ENCODE results near the gene CPE. TPM values are rescaled to one million over a fixed set of nuclear protein-coding genes. Genes with fewer than 3 reads are reported as not detected.
"Not testable (repeated sequence)": the region's sequence is repeated elsewhere in the genome, so short reads cannot be mapped to it uniquely, and the experiment has no call there.

CPE gene
- total RNA-seq, 1 donor from 2014 or later, result 43.6 TPM

- Histone ChIP-seq H3K4me2 (no peak overlapping the region), H3K4me3 (no peak overlapping the region), H3K79me2 (ENCODE audit: low read depth) (no peaks in the 10 kb centered on the region), H3K9me3 (ENCODE audit: low read depth) (peaks cover 6% of the 10 kb centered on the region), H3K9ac (no peak overlapping the region), H3K36me3 (no peaks in the 10 kb centered on the region), H2AFZ (replicated peaks) (no peak overlapping the region), H3K27me3 (no peaks in the 10 kb centered on the region), H3F3A (ENCODE audit: low read depth) (no peaks in the 10 kb centered on the region), H3K4me1 (no peaks in the 10 kb centered on the region), H4K20me1 (ENCODE audit: low read depth) (no peaks in the 10 kb centered on the region), H3K27ac (no peak overlapping the region)
- H3K36me3 Mint-ChIP-seq, result peaks cover 45% of the 10 kb centered on the region
- peaks cover 24% of the 10 kb centered on the region for H3K9me3 Mint-ChIP-seq
- H3K4me1 Mint-ChIP-seq, result no peaks in the 10 kb centered on the region
- DNase-seq (ENCODE audit: low spot score), result no peak
- TF ChIP-seq EZH2 (IDR thresholded peaks at IDR 0.05) (no peak), CTCF (IDR thresholded peaks at IDR 0.05) (no peak), EZH2phosphoT487 (IDR thresholded peaks at IDR 0.05) (no peak)
- no peaks in the 10 kb centered on the region for H3K27me3 Mint-ChIP-seq (ENCODE audit: insufficient read depth, low read depth)
- no peak overlapping the region for H3K4me3 Mint-ChIP-seq
- no peak overlapping the region for H3K27ac Mint-ChIP-seq
These were observed 99.5 kb downstream of the CPE start for GRCh38 chr4:165478260-165478659.

- H3K9me3 ChIP-seq (ENCODE audit: low read depth), result no peaks in the 10 kb centered on the region
- H3K4me3 ChIP-seq, result no peak overlapping the region
- Mint-ChIP-seq H3K4me1 (no peaks in the 10 kb centered on the region), H3K27me3 (ENCODE audit: insufficient read depth, low read depth) (no peaks in the 10 kb centered on the region), H3K4me3 (no peak overlapping the region), H3K36me3 (peaks cover 33% of the 10 kb centered on the region), H3K27ac (no peak overlapping the region), H3K9me3 (no peaks in the 10 kb centered on the region)
- H2AFZ ChIP-seq (replicated peaks), result no peak overlapping the region
- no peaks in the 10 kb centered on the region for H3K27me3 ChIP-seq
- no peaks in the 10 kb centered on the region for H4K20me1 ChIP-seq (ENCODE audit: low read depth)
- H3K9ac ChIP-seq, result no peak overlapping the region
- no peaks in the 10 kb centered on the region for H3K36me3 ChIP-seq
- TF ChIP-seq EZH2phosphoT487 (IDR thresholded peaks at IDR 0.05), result no peak
- no peak for TF ChIP-seq CTCF (IDR thresholded peaks at IDR 0.05)
- no peak overlapping the region for H3K27ac ChIP-seq
- no peaks in the 10 kb centered on the region for H3K79me2 ChIP-seq (ENCODE audit: low read depth)
- H3K4me1 ChIP-seq, result no peaks in the 10 kb centered on the region
- no peak overlapping the region for H3K4me2 ChIP-seq
- no peaks in the 10 kb centered on the region for H3F3A ChIP-seq (ENCODE audit: low read depth)
- DNase-seq (ENCODE audit: low spot score), result no peak
These were observed 102.4 kb downstream of the CPE start for GRCh38 chr4:165481053-165481835.

GRCh38 chr4:165489786-165490185, 111.0 kb downstream of the CPE start:
- H3K4me1 Mint-ChIP-seq, result peaks cover 4% of the 10 kb centered on the region
- Histone ChIP-seq H4K20me1 (ENCODE audit: low read depth) (no peaks in the 10 kb centered on the region), H3K79me2 (ENCODE audit: low read depth) (no peaks in the 10 kb centered on the region), H3K9ac (no peak overlapping the region), H3K4me3 (no peak overlapping the region), H3K9me3 (ENCODE audit: low read depth) (no peaks in the 10 kb centered on the region), H3K36me3 (no peaks in the 10 kb centered on the region), H3K27me3 (peaks cover 7% of the 10 kb centered on the region), H3F3A (ENCODE audit: low read depth) (peaks cover 11% of the 10 kb centered on the region), H3K4me1 (peaks cover 17% of the 10 kb centered on the region), H3K27ac (no peak overlapping the region), H3K4me2 (no peak overlapping the region), H2AFZ (replicated peaks) (no peak overlapping the region)
- no peak for TF ChIP-seq CTCF (IDR thresholded peaks at IDR 0.05)
- no peak for TF ChIP-seq EZH2 (IDR thresholded peaks at IDR 0.05)
- no peak for TF ChIP-seq EZH2phosphoT487 (IDR thresholded peaks at IDR 0.05)
- no peak for DNase-seq (ENCODE audit: low spot score)
- no peaks in the 10 kb centered on the region for H3K9me3 Mint-ChIP-seq
- H3K27ac Mint-ChIP-seq, result no peak overlapping the region
- H3K4me3 Mint-ChIP-seq, result no peak overlapping the region
- peaks cover 3% of the 10 kb centered on the region for H3K27me3 Mint-ChIP-seq (ENCODE audit: insufficient read depth, low read depth)
- peaks cover 14% of the 10 kb centered on the region for H3K36me3 Mint-ChIP-seq

GRCh38 chr4:165492583-165492982, 113.8 kb downstream of the CPE start:
- not testable (repeated sequence) for H3K4me2 ChIP-seq; H4K20me1 ChIP-seq (ENCODE audit: low read depth); H3K27me3 ChIP-seq; H3K27ac Mint-ChIP-seq; DNase-seq (ENCODE audit: low spot score); H3K79me2 ChIP-seq (ENCODE audit: low read depth); H3K4me3 ChIP-seq; H3K9ac ChIP-seq; H3K27me3 Mint-ChIP-seq (ENCODE audit: insufficient read depth, low read depth); H3K4me1 Mint-ChIP-seq; H3K4me3 Mint-ChIP-seq; H3K9me3 Mint-ChIP-seq; H3K9me3 ChIP-seq (ENCODE audit: low read depth); H3K36me3 ChIP-seq; H3K27ac ChIP-seq
- H2AFZ ChIP-seq (replicated peaks), result peak overlapping the region; percentile 14
- peaks cover 12% of the 10 kb centered on the region for H3K36me3 Mint-ChIP-seq
- H3K4me1 ChIP-seq, result peaks cover 17% of the 10 kb centered on the region
- peaks cover 11% of the 10 kb centered on the region for H3F3A ChIP-seq (ENCODE audit: low read depth)
